Limb (tissue), 2 donors: ENCODE data around the gene PAQR8.
A peak's percentile ranks its signal among the peaks of the same experiment; 100 is the strongest.
"Not testable (repeated sequence)": the region's sequence is repeated elsewhere in the genome, so short reads cannot be mapped to it uniquely, and the experiment has no call there.

Source experiments
- DNase-seq, 2 donors: peaks; one replicate each; pipeline ENCODE4 v3.0.0-alpha.2; 2016; ENCODE audit errors: extremely low spot score in 2 of 2

PAQR8 gene

GRCh38 chr6:52376763-52377162, 14.8 kb downstream of the PAQR8 start:
- DNase-seq, result no peak

DNA sequence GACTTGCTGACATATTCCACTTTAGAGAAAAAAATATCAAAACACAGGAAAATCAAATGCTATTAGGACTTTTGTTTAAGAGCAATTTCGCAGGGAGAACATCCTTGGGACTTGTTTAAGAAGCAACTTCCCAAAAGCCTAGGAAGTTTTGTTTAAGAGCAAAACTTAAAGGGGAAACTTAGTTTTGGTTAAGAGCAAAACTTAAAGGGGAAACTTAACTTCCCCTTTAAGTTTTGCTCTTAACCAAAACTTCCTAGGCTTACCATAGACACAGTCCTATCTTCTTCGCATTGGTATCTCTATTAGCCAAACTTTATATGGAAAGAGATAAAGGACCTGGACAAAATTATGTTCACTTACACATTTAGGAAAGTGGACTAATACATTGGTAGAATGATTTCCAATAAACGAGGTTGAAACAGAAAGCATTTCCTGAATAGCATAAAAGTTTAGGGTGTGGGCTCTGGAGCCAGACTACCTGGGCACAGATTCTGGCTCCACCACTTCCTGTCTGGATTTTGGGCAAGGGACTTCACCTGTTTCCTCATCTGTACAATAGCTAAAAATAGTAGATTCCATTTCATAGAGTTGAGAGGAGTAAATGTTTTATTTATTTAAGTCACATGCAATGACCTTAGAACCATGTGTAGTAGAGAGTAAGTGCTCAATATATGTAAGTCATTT, 15.7 kb downstream of the PAQR8 start:
- no peak for DNase-seq

DNA sequence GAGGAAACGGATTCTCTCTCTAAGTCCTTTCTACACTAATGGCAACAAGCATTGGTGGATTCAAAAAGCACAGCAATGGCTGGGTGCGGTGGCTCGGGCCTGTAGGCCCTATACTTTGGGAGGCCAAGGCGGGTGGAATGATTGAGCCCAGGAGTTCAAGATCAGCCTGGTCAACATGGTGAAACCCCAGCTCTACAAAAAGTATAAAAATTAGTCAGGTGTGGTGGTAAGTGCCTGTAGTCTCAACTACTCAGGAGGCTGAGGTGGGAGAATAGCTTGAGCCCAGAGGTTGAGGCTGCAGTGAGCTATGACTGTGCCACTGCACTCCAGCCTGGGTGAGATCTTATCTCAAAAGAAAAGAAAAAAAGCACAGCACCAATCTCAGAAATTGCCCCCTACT, 19.3 kb downstream of the PAQR8 start:
- no peak for DNase-seq

GRCh38 chr6:52384145-52384766, 22.3 kb downstream of the PAQR8 start:
- DNase-seq, result no peak

GRCh38 chr6:52385074-52385473, 23.1 kb downstream of the PAQR8 start:
- DNase-seq, result no peak

DNA sequence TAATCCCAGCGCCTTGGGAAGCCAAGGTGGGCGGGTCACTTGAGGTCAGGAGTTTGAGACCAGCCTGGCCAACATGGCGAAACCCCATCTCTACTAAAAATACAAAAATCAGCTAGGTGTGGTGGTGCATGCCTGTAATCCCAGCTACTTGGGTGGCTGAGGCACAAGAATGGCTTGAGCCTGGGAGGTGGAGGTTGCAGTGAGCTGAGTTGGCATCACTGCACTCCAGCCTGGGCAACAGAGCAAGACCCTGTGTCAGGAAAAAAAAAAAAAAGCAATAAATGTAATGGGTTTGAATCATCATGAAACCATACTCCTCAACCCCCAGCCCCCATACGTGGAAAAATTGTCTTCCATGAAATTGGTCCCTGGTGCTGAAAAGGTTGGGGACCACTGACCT, 26.2 kb downstream of the PAQR8 start:
- not testable (repeated sequence) for DNase-seq

- no peak for DNase-seq
These were observed 26.8 kb downstream of the PAQR8 start for GRCh38 chr6:52388790-52389189.

- DNase-seq, result no peak
These were observed 27.3 kb downstream of the PAQR8 start for GRCh38 chr6:52389264-52389625.

DNA sequence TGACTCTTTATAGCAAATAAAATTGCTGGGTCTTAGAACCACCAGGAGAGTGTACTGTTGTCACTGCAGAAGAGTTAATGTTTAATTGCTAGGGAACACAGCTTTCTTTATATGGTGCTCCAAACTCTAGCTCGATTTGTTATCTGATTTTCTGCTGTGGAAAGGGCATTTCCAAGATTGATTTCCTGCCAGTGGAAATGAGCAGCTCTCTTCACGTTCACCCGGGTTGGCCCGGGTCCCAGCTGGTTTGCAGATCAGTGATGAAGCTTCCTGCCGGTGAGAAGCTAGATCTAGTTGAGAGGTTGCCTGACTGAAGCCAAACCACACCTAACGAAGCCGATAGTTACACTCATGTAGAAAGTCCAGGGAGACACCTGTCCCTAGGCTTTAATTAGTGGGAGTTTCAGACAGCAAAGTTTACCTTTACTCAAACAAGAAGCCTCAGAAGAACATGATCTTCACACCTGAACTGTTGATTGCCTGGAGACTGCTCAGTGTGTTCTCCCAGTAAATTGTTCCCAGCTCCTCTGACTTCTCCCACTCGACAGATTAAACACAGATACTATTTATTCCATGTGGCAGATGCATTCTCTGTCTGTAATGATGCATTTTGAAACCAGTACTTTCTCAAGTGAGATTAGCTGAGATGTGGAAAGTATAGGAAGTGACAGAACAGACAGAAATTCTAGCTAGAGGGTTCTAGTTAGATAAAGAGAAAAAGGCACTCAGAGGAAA, 27.8 kb downstream of the PAQR8 start:
- no peak for DNase-seq

- no peak for DNase-seq
These were observed 28.4 kb downstream of the PAQR8 start for GRCh38 chr6:52390361-52390727.

DNA sequence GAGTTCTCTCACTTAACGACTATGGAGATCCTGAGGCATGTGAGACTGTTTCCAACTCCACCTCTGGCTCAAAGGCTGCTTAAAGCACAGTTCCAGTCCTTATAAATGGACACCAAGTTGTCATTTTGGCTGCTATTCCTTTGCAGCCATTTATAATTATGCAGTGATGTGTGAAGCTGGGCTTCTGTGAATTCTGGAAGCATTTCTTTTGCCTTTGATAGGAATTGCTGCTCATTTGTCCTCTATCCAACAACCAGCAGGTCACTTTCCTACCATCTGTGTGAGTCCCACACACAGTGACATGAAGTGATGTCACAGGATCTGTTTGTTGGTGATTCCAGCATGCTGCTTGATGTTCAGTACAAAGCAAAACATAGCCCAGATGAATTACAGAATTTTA, 29.6 kb downstream of the PAQR8 start:
- no peak for DNase-seq

DNA sequence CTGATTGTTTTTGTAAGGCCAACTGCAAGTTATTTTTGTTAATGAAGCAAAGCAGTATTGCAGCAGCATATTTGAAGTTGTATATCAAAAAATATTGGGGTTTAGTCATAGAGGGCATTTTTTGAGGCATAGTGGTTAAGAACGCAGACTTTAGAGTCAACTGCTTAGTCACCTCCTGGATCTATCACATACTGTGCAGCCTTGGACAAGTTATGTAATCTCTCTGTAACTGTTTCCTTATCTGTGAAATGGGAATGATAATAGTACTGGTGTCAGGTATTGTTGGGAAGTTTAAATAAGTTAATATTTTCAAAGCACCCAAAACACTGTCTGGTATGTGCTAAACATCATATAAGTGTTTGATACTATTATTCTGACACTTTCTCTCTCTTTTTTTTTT, 31.0 kb downstream of the PAQR8 start:
- no peak for DNase-seq

DNA sequence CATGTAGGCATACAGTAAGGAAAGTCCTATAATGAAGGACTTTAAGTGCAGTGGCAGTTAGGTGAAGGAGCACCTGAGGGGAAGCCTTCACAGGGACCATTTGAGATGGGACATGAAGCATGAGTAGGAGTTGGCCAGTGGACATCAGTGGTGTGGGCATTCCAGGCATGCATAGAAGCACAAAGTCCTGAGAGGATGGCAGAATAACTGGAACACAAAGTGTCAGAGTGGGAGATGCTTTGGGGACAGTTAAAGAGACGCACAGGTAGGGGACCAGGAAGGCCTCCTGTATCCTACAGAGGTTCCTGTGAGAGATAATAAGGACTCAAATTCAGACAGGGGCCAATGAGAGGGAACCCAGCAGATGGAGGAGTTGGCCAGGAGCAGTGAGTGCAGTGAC, 31.8 kb downstream of the PAQR8 start:
- DNase-seq, result no peak

GRCh38 chr6:52394251-52394666, 32.3 kb downstream of the PAQR8 start:
- DNase-seq, result no peak

DNA sequence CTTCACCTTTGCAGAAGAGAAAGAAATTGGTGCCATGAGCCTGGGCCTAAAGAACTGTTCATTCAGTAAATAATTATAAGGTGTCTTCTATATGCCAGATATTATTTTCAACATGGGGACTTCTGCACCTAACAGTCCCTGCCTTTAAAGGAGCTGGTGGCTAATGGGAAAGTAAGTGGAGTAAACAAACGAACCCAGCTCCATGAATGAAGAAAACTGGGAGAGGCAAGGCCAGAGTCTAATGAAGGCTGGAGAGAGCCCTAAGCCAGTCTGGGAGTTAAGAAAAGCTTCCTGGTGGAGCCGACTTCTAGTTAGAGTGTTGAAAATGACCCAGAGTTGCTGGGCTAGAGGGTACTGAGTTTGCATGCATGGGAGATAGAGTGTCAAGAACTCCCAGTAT, 34.0 kb downstream of the PAQR8 start:
- DNase-seq, result no peak

GRCh38 chr6:52399511-52400312, 37.8 kb downstream of the PAQR8 start:
- peak in 1 of 2 donors; percentile 65 for DNase-seq

DNA sequence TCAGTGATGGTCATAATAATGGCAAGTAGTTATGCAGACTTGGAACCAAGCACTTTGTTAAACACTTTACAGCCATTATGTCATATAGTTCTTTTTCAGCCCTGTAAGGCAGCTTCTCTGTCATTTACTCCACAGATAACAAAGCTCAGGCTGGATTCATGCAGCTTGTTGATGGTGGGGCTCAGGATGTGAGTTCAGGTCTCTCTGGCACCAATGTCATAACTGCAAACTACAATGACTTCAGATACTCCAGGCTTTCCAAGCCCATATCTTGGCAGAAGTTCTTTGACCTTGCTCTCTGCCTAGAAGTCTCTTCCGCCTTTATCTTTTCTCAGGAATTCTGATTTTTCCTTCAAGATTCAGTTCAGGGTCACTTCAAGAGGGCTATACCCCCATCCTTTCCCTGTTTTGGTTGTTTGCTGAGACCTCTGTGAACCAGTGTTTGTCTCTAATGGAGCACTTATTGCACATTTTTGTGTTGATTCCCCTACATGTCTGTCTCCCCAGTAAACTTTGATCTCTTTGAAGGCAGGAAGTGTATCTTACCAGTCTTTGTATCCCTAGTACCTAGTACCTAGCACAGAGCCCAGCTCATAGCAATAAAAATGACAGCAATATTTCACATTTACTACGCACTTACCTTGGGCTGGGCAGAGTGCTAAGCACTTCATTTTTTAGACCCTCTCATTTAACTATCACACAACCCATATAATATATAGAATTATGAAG, 38.5 kb downstream of the PAQR8 start:
- DNase-seq, result no peak

- no peak for DNase-seq
These were observed 41.1 kb downstream of the PAQR8 start for GRCh38 chr6:52403086-52403485.

DNA sequence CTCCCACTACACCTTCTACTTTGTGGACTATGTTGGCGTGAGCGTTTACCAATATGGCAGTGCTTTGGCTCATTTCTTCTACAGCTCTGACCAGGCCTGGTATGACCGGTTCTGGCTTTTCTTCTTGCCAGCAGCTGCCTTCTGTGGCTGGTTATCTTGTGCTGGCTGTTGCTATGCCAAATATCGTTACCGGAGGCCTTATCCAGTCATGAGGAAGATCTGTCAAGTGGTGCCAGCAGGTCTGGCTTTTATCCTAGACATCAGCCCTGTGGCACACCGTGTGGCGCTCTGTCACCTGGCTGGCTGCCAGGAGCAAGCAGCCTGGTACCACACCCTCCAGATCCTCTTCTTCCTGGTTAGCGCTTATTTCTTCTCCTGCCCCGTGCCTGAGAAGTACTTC, 41.7 kb downstream of the PAQR8 start:
- no peak for DNase-seq

- no peak for DNase-seq
These were observed 43.3 kb downstream of the PAQR8 start for GRCh38 chr6:52405243-52405642.

- DNase-seq, result no peak
These were observed 45.5 kb downstream of the PAQR8 start for GRCh38 chr6:52407467-52407866.
